ENCODE data around the gene PRSS33. TPM values are rescaled to one million over a fixed set of nuclear protein-coding genes. Genes with fewer than 3 reads are reported as not detected.

Gene PRSS33
- total RNA-seq, 1 donor from 2014 or later: not detected

DNA sequence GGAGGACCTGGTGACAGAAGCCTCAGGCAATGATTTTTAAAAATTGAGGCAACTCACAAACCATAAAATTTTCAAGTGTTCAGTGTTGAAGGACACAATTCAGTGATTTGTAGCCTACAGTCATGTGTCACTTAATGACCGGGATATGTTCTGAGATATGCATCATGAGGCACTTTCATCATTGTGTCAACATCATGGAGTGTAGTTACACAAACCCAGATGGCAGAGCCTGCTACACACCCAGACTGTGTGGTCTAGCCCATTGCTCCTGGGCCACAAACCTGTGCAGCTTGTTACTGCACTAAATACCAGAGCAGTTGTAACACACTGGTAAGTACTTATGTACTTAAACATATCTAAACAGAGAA lies 12.5 kb upstream of the PRSS33 start:
- intact Hi-C loops (cut with micrococcal nuclease): no loop called here

DNA sequence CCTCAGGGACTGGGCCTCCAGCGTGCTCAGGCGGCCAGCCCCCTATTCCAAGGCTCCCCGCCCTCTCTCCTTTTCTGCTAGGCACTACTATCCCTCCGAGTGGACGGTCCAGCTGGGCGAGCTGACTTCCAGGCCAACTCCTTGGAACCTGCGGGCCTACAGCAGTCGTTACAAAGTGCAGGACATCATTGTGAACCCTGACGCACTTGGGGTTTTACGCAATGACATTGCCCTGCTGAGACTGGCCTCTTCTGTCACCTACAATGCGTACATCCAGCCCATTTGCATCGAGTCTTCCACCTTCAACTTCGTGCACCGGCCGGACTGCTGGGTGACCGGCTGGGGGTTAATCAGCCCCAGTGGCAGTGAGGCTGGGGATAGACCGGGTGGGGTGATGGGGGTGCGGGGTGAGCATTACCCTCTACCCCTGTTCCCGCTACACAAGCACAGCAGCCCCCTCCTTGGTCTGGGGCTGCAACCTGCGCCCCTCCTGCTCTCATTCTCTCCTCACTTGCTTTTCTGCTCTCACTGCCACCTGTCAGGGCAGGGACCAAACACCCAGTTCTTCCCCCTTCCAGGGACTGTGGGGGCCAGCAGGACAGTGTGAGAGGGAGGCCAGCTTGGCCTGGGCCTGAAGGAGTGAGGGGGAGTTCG lies 12.0 kb upstream of the PRSS33 start:
- intact Hi-C loops (cut with micrococcal nuclease): no loop called here

DNA sequence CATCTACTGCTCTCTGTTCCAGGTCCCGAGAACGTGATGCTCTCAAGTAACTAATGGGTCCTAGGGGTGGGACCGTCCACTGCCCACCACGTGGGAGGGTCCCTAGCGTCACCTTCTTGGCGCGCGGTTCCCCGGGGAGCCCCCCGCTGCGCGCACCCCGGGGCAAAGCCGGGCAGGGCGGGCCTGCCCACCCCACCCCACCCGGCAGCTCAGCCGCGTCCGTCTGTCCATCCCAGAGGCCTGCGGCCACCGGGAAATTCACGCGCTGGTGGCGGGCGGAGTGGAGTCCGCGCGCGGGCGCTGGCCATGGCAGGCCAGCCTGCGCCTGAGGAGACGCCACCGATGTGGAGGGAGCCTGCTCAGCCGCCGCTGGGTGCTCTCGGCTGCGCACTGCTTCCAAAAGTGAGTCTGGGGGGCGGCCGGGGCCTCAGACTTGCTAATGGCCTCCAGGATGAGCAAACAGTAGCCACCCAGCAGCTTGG lies 11.4 kb upstream of the PRSS33 start:
- intact Hi-C loops (cut with micrococcal nuclease): no loop called here

DNA sequence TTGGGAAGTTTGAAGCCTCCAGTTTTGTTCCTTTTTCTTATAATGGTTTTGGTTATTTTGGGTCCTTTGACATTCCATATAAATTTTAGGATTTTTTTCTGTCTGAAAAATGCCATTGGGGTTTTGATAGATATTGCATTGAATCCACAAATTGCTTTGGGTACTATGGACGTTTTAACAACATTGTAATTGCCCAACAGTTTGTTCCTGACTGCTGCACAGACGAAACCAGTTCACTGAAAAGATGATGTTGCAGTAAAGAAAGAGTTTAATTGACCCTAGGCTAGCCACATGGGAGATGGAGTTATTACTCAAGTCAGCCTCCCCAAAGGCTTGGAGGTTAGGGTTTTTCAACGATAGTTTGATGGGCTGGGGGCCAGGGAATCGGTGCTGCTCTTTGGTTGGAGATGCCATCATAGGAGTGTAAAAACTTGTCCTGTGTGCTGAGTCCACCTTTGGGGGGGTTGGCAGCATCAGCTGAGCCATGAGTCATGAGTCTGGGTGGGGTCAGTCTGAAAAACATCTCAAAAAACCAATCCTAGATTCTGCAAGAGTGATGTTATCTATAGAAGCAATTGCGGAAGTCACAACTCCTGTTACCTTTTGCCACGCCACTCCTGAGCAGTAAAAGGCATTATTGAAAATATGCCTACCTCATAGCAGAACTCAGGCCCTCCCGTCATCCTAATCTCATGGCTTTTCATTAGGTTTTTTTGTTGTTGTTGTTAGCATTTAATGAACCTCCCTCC lies 8.2 kb upstream of the PRSS33 start:
- intact Hi-C loops (cut with micrococcal nuclease): no loop called here

DNA sequence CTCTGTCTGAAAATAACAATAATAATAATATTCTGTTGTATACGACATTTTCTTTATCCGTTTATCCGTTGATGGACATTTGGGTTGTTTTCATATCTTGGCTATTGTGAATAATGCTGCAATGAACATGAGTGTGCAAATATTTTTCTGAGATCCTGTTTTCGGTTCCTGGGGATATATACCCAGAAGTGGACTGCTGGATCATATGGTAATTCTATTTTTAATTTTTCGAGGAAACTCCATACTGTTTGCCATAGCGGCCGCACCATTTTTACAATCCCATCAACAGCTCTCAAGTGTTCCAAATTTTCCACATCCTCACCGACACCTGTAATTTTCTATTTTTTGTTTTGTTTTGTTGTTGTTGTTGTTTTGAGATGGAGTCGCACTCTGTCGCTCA lies 5.6 kb upstream of the PRSS33 start:
- intact Hi-C loops (cut with micrococcal nuclease): no loop called here

DNA sequence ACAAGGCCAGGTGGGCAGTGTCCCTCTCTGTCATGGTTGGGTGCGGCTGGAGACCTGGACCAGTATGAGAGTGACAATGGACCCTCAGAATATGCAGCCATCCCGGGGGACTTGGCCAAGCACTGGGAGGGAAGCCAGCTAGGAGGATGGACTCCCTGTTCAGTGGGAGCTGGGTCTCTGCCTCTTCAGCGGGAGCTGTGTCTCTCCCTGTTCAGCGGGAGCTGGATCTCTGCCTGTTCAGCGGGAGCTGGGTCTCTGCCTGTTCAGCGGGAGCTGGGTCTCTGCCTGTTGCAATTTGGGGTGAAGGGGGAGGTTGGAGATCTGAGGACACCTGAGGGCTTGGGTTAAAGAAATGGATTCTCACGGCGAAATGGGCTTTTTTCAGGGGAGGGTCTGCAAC lies 3.8 kb upstream of the PRSS33 start:
- intact Hi-C loops (cut with micrococcal nuclease): no loop called here

DNA sequence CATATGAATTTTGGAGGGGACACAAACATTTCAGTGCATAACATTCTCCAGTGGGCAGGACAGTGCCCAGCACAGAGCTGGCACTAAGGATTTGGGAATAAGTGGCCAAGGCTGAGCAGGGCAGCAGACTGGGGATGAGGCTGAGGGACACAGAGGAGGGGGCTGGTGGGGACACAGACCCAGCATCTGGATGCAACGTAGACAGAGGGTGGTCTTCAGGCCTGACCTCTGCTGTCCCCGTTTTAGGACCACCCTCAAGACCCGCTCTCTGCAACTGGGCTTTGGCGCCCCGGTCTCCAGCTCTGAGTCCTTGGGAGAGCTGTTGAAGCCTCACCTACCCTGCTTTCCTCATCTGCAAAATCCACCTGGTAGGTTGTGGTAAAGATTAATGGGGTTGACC lies 3.3 kb upstream of the PRSS33 start:
- intact Hi-C loops (cut with micrococcal nuclease): no loop called here

DNA sequence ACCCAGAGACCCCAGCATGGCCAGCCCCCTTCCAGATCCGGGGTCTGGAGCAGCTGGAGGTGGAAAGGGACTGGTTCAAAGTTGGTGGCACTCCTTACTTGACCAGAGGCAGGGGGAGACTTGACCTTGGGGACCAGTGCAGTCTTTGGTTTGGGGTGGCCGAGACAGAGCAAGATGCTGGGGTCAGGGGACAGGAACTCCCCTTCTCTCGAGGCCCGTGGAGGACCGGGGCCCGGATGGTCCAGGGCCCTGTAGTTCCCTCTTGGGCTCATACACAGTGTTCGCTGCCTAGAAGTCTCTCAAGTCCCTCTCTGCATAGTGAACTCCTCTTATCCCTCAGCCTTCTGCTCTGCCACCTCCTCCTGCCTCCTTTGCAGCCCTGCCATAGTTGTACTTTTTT lies 601 bp upstream of the PRSS33 start:
- intact Hi-C loops (cut with micrococcal nuclease): no loop called here

DNA sequence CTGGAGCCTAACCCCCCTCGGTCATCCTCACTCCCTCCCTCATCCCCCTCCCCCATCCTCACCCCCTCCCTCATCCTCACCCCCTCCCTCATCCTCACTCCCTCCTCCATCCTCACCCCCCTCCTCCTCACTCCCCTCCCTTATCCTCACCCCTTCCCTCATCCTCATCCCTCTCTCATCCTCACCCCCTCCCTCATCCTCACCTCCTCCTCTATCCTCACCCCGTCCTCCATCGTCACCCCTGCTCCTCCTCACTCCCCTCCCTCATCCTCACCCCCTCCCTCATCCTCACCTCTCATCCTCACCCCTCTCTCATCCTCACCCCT lies 571 bp downstream of the PRSS33 start:
- intact Hi-C loops (cut with micrococcal nuclease): no loop called here

DNA sequence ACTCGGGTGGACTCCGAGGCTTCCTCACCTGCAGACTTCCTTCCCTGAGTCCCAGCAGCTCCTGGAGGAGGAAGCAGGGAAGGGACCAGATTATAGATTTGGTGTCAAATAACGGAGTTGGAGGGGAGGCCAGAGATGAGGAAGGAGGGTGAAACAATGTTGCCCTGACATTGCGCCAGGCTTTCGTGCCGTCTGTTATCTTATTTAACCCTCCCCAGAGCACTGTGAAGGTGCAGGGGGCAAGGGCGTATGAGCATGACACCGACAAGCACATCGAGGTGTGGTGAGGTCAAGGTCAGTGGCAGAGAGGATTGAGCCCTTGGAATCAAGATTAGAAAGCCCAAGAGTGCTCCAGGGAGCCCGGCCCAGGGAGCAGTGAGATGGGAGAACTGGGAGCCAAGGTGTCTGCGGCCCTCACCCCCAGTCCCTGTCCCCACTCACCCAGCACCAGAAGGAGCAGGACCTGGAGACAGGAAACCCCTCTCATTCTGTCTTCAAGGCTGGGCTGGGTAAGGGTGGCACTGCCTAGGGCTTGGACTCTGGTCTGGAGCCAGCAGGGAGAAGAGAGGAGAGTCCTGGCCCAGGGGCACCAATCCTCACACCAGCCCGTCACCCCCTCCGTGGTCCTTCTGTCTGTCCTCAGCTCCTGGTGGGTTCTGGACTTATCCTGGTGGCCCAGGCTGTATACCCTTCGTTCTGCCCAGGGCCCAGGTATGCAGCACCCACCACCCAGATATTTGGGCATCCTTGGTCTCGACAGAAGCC lies 1.1 kb downstream of the PRSS33 start:
- intact Hi-C loops (cut with micrococcal nuclease): no loop called here

DNA sequence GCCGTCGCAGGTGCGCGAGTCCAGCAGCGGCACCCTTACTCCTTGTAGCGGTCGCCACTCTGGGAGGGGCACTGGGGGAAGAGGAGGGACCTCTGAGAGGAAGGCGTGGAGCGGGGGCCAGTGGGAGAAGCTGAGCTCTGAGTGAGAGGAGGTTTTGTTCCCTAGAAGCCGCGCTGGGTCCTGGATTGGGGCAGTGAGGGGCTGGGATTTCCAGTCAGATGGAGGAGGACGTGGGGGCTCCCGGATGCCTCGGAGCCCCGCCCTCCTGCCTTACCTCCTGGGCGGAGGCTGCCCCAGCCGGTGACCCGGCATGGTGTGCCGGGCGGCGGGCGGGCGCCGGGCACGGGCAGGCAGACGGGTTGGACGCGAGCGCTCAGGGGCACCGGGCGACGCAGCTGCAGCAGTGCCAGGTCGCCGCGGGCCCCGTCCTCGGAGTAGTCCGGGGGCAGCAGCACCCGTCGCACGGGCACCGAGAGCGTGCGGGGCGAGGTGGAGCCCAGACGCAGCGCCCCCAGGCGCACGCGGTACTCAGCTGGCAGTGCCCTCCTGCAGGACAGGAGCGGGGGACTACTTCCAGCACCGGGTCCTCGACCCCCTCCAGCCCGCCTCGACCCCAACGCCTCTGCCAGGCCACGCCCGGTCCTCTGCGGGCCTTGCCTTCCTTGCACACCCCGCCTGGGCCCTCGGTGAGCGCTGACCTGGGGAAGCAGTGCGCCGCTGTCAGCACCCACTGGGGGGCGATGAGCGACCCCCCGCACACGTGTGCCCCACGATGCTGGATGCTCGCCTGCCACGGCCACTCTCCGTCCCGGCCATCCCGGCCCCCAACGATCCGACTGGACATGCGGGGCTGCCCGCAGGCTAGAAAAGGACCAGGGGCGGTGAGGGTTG lies 2.0 kb downstream of the PRSS33 start:
- intact Hi-C loops (cut with micrococcal nuclease): no loop called here

DNA sequence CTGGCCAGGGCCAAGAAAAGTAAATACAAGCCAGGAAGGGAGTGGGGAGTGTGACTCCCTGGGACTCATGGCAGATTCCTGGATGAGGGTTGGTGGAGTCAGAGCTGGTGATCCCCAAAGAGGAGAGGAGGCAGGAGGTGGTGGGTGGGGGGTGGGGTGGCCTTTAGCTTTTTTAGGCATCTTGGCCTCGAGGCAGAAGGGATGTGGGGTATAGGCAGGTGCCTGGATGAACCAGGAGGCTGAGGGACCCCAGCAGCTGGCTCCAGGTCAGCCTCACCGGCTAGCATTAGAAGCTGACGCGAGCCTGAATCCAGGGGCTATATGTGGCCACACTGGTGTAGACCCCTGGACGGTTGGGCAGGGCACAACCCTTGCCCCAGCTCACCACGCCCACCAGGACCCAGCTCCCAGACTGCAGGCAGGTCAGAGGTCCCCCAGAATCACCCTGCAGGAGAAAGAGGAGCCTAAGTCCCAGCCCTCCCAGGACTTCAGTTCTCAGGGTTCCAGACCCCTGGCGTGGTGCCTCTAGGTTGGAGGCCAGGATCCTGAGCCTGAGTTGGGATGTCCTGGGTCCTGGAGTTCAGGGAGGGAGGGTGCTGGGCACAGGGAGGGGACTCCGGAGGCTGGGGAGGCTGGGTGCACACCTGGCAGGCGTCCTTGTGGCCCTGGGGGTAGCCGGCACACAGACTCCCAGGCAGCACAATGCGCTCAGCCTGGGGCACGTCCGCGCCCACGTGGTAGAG lies 2.8 kb downstream of the PRSS33 start:
- intact Hi-C loops (cut with micrococcal nuclease): no loop called here

DNA sequence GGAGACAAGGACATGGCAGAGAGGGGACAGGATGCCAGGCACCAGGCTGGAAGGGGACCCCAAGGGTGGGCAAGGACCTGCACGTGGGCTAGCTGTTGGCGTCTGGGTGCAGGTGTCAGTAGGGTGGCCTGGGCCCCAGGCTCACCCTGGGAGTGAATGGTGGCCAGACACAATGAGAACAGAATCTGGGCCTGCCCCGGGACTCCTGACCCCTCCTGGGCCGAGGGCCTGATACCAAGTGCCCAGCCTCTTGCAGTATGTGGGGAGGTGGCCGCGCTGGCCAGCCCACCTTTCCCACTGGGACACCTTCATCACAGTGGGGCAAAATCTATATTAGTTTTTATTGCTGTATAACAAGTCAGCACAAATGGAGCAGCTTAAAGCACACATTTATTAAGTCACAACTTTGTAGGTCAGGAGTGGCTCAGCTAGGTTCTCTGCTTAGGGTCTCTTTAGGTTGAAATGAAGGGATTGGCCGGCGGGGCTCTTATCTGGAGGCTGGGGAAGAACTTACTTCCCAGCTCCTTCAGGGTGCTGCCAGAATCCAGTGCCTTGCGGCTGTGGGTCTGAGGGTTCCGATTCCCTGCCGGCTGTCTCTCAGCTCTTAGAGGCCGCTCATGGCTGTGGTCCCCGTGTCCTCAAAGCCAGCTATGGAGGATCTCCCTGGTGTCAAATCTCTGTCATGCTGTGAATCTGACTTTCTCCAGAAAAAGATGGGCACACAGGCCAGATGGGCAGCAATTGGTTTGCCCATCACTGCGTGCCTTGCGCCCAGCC lies 3.6 kb downstream of the PRSS33 start:
- intact Hi-C loops (cut with micrococcal nuclease): no loop called here

DNA sequence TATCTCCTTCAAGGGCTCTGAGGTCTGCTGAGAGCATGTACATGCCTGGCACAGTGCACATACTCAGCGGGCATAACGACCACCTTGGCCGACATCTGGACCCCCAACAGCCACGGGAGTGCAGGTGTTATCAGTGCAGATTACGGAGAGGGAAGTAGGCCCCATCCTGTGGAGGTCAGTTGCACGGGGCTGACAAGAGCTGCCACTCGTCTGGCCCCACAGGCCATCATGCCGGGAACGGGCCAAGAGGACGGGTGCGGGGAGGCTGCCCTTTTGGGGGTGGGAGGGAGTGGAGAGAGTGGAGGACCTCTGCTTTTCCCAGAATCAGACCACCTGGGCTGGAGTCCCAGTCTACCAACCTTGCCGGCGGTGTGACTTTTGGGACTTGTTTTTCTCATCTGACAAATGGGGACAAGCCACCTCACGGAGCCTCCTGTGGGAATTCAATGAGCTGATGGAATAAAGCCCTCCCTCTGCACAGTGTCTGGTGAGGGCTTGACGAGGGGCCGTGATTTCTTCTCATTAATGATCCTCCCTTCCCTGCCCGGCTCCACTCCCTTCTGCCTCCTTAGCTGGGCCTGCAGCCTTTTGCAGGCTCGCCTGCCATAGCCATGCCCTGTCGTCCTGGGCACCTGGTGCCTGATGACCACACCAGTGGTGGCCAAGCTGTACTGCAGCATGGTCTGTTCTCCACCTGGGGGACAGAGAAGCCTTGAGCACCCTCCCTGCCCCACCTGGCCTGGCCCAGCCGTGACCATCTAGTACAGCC lies 4.6 kb downstream of the PRSS33 start:
- intact Hi-C loops (cut with micrococcal nuclease): no loop called here

DNA sequence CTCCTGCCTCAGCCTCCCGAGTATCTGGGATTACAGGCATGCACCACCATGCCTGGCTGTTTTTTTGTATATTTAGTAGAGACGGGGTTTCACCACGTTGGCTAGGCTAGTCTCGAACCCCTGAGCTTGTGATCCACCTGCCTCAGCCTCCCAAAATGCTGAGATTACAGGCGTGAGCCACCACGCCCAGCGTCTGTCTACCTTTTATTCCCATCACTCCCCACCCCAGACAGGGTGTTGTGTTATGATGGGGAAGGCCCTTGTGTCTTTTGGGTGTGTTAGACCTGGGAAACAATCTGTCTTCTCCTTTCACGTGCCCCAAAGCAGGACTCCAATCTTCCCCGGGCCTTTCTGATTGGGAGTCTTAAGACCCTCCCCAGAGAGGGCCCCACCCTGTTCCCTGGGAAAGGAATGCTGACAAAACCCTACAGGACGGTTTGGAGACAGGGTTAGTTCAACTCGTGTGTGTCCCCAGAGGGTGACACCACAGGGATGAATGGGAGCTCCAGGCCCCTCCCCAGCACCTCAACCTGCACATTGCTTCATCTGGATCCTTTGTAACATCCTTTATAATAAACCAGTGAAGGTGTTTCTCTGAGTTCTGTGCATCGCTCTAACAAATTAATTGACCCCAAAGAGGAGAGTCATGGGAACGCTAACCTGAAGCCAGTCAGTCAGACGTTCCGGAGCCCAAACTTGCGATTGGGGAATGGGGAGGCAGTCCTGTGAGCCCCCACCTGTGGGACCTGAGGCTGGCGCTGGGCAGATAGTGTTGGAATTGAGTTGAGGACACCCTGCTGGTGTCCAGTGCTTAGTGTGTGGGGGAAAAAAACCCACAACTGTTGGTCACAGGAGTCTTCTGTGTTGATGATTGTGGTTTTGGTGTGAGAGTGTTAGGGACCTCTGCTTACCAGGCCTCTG lies 7.1 kb downstream of the PRSS33 start:
- intact Hi-C loops (cut with micrococcal nuclease): loop anchor here (5.0 to 10.0 kb wide), 3 partner anchors 98 to 575 kb away; partner anchors contain the start of genes FLYWCH1, KCTD5 and MLST8

DNA sequence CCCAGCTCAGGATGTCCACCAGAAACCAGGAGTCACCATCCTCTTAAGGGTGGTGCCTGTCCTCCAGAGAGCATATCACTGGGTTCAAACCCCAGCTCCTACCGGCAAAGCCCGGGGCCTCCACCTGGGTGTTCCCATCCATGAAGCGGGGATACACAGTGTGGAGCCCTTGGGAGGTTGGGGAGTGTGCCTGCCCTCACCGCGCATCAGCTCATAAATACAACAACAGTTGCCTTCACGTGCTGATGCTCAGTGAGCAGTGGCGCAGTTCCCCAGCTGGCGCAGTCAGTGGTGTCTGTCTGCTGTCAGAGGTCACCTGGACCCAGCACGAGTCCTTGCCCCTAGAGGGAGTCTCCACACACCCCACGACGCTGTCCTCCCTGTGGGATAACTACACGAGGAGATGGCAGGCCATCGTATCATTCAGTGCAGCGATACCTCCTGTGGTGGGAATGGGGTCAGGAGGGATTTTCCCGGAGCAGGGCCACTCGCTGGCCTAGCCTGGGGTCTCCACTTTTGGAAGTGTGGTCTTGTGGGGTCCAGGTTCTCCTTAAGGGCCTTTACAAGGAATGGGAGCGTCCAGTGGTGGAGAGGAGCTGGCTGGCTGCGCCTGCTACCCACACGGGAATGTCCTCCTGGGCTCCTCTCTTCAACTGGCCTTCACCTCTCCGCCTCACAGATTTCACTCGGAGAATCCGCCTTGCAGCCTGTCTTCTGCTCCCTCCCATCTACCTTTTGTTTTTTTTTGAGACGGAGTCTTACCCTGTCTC lies 8.0 kb downstream of the PRSS33 start:
- intact Hi-C loops (cut with micrococcal nuclease): loop anchor here (5.0 to 10.0 kb wide), 3 partner anchors 97 to 575 kb away; partner anchors contain the start of genes FLYWCH1, KCTD5 and MLST8

DNA sequence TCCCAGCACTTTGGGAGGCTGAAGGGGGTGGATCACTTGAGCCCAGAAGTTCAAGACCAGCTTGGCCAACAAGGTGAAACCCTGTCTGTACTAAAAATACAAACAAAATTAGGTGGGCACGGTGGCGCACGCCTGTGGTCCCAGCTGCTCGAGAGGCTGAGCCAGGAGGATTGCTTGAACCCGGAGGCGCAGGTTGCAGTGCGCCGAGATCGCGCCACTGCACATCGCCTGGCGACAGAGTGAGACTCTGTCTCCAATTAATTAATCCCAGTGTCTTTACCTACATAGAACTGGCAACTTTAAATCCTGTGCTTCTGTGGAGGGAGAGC lies 8.8 kb downstream of the PRSS33 start:
- intact Hi-C loops (cut with micrococcal nuclease): loop anchor here (5.0 to 10.0 kb wide), 3 partner anchors 96 to 574 kb away; partner anchors contain the start of genes FLYWCH1, KCTD5 and MLST8
